Measurements from ENCODE around the gene CENPK.
"Not testable (repeated sequence)": the region's sequence is repeated elsewhere in the genome, so short reads cannot be mapped to it uniquely, and the experiment has no call there.

The CENPK gene, protein sequence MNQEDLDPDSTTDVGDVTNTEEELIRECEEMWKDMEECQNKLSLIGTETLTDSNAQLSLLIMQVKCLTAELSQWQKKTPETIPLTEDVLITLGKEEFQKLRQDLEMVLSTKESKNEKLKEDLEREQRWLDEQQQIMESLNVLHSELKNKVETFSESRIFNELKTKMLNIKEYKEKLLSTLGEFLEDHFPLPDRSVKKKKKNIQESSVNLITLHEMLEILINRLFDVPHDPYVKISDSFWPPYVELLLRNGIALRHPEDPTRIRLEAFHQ

DNA sequence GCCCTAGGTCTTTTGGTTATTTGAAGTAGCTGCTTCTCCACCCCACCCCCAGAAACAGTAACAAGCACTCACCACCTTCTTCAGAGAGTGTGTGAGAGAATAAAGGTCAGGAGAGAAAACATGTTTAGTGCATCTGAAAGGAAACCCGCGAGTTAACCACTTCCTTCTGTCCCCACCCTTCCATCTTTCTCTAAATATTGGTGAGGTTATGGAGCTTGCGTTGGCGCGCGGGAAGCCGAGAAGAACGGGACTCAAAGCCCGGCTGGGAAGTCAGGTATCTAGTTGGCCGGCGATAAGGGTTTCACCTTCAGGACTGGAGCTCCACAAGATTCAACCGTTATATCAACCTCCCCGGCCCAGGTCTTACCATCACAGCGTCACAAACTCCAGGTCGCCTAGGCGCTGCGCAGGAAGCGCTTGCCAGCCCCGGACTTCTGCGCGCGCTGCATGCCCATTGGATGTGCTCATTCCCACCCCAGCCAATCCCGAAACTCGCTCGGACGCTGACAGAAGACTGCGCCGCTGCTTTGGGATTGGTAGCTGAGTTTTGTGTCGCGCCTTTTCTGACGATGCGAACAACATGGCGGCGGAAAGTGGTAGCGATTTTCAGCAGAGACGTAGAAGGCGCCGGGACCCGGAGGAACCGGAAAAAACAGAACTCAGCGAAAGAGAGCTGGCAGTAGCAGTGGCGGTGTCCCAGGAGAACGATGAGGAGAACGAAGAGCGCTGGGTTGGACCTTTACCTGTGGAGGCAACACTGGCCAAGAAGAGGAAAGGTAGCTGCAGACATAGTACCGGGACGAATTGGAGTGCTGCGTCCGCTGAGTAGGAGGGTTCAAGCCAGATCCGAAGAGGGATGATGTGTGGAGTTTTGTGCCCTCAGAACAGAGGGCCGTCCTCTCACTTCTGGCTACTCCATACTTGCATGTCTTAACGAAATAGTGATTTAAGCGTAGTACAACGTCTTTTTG, at the start of gene CENPK, which contains the start of gene PPWD1:
CENPK (minus strand) TSS at position 438 of the 971 bp plus-strand sequence. CDS start 8,261 bp downstream, outside the sequence.
PPWD1 (plus strand) TSS at position 566 of the 971 bp plus-strand sequence; CDS start at position 581, 15 bp downstream.
- DNase-seq, result peak; percentile 59

DNA sequence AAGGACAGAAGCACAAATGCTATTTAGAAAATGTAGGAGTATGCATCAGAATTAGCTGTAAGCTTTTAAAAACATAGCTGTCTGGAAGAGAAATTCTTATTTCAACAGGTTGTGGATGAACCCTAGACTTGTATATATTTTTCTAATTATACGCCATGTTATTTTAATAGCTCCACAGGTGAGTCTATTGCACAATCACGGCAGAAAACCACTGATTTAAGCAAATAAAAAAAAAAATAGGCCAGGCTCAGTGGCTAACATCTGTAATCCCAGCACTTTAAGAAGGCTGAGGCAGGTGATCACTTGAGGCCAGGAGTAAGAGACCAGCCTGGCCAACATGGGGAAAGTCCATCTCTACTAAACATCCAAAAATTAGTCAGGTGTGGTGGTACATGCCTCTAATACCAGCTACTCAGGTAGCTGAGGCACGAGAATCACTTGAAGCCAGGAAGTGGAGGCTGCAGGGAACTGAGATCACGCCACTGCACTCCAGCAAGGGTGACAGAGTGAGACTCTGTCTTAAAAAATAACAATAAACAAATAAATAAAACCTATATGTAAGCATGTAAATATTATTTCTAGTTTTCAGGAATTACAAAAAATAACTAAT, 49.4 kb upstream of the CENPK start:
- no peak for DNase-seq

DNA sequence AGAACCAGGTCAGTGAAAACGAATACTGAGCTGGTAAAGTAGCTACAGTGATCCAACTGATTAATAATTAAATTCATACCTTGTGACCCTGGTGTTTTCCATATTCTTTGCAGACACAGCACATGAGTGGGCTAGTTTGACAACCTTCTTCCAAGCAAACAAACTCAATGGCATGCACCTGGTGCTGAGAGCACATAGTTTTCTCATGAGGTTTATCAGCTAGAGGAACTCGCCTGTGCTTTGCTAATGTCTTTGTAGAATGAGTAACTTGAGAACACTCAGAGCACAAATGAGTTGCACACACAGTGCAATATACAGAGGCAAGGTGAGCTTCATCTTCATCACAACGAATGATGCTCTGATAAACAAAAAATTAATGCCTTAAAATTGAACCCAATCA, 48.6 kb upstream of the CENPK start:
- no peak for DNase-seq

DNA sequence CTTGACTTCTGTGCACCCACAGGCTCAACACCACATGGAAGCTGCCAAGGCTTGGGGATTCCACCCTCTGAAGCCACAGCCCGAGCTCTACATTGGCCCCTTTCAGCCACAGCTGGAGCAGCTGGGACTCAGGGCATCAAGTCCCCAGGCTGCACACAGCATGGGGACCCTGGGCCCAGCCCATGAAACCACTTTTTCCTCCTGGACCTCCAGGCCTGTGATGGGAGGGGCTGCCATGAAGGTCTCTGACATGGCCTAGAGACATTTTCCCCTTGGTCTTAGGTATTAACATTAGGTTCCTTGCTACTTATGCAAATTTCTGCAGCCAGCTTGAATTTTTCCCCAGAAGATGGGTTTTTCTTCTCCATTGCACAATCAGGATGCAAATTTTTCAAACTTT, 38.8 kb upstream of the CENPK start:
- DNase-seq, result not testable (repeated sequence)

DNA sequence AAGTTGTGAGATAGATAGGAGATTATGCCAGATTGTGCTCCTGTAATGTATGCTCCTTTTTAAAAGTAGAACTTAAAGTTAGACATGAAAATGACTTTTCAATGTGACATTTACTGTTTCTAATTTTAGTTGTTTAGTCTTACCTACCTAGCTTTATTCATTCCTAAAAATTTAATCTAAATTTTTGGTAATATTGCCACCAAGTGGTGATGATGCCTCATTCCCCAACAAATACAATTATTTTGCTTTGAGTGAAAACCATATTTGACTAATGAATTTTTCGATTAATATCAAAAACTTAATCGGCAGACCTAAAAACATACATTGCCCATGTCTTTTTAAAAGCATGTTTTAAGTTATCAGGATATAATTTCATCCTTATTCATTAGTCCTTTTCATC, 25.7 kb upstream of the CENPK start:
- DNase-seq, result no peak

DNA sequence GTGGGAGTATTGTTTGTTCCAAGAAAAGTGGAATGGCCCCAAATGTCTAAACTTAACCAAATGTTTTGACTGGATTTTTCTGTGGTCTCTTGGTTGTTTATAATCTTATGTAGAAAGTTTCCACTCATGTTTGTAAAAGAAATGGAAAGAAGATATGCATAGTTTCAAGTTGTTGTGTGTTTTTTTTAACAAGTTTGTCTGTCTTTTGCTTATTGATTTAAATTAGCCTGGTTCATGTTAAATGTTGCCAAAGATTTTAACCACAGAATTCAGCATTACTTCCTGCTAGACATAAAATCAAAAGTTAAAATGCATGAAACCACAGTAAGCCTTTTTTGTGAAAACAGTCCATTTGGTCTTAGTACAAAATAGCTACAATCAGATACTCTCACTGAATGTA, 14.2 kb upstream of the CENPK start:
- DNase-seq, result no peak

DNA sequence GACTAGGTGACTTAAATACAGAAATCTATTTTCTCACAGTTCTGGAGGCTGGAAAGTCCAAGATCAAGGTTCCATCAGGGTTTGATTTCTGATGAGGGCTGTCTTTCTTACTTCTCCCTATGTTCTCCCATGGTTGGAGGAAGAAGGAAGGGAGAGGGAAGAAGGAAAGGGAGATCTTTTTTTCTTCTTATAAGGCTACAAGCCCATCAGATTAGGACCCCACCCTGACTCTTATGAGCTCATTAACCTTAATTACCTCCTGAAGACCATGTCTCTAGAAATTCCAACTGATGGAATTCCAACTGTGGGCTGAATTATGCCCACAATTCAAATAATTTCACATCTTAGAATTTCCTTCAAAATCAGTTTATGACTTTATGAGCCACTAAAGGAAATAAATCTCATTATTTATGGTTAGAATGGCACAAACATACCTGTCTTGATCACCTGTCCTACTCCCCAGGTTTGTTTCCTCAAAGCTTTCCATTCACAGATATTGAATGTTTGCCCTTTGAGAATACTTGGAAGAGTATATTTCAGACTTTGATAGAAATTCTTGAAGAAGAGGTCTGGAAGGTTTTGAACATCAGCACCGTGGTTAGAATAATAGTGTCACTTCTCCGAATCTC, 7.7 kb upstream of the CENPK start:
- DNase-seq, result no peak

DNA sequence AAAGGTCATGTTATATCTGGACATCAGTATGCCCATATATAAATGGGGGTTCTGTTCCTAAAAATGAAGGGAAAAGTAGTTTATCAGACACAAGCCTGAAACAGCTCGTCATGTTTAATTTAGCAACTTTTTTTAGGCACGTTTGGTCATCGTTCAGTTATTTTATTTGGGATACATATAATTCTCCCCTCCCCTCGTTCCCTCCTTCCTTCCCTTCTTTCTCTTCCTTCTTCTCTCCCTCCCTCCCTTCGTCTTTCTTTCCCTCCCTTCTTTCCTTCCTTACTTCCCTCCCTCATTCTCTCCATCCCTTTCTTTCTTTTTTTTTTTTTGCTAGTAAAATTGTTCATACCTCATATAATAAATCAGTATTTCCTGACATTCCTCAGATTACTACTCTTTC, 3.5 kb upstream of the CENPK start:
- DNase-seq, result no peak

DNA sequence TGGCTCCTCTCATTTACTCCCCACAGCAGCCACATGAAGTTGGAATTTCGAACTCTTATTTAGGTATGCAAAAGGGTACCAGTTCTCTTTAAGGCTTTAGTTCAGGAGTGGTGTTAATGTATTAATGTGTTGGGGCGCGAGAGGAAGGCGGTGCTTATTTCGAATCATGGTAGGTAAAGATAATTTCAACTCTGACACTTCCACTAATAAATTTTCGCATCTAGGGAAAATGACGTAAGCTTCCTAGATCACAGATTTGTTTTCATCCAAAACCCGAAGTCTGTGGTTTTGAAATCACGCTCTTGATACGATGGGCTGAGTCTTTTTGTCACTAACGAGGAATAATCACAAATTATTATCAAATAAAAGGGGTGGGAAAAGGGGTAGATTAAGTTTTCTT, 809 bp upstream of the CENPK start:
- no peak for DNase-seq

DNA sequence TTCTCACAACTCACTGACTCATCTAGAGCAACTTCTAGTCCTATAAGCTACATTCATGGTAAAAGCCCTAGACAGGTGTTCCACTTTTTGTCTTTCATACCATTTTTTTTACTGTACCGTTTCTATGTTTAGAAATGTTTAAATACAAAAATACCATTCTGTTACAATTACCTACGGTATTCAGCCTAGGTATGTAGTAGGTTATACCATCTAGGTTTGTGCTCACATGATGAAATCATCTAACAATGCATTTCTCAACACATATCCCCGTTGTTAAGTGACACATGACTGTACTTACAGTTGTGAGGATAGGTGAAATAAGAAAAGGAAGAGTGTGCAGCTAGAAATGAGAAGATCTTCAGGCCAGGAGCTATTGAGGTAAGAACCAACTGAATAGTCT, 6.2 kb downstream of the CENPK start:
- no peak for DNase-seq

DNA sequence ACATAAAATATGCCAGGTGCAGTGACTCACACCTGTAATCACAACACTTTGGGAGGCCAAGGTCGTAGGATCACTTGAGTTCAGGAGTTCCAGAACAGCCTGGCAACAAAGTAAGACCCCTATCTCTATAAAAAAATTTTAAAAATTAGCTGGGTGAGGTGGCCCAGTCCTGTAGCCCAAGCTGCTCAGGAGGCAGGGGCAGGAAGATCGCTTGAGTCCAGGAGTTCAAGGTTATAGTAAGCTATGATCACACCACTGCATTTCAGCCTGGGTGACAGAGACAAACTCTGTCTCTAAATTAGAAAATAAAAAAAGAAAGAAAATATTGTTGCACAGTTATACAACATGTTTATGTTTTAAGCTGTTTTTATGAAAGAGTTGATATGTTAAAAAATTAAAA, 6.8 kb downstream of the CENPK start:
- no peak for DNase-seq

DNA sequence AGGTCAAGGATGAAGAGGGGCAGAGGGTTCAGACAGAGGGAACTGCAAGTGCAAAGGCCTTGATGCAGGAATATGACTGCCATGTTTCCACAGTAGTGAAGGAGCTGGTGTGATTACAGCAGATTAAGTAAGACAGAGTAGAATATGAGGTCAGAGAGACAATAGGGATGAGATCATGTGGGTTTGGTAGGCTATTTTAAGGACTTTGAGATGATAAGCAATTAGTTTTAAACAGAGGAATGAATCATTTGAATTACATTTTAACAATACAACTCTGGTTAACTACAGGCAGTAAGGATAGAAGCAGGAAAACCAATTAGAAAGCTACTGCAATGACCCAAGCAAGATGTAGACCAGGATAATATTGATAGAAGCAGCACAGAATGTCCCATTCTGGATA, 7.7 kb downstream of the CENPK start:
- no peak for DNase-seq

DNA sequence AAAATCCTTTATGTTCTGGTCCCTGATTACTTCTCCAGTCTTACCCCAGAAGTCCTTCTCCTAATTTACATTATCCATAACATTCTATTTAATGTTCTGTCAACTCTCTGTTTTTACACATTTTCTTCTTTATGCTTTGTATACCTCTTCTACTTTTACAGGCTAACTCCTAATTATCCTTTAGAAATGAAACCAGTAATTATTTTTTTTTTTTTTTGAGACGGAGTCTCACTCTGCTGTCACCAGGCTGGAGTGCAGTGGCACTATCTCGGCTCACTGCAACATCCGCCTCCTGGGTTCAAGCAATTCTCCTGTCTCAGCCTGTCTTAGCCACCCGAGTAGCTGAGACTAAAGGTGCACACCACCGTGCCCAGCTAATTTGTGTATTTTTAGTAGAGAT, 9.0 kb downstream of the CENPK start:
- no peak for DNase-seq

DNA sequence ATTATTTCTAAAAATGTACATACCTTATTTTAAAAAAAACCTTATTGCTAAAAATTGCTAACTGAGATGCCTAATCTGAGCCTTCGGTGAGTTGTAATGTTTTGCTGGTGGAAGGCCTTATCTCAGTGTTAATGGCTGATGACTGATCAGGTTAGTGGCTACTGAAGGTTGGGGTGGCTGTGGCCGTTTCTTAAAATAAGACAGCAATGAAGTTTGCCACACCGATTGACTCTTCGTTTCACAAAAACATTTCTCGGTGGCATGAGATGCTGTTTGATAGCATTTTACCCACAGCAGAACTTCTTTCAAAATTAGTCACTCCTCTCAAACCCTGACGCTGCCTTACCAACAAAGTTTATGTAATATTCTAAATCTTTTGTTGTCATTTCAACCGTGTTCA, 14.7 kb downstream of the CENPK start:
- DNase-seq, result no peak

DNA sequence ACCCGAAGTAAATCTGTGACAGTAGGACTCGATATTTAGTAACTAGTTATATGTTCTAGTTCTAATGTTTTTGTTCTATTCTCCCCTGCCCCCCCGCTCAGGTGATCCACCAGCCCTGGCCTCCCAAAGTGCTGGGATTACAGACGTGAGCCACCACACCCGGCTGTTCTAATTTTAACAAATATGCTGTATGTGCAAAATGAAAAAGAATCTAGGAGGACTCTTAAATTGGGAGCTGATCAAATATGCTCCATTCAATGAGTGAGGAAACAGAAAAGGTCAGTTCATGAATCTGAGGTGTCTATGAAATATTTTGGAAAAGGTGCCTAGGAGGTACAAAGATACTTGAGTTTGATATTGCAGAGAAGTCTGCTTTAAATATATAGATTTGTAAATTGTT, 16.8 kb downstream of the CENPK start:
- no peak for DNase-seq

DNA sequence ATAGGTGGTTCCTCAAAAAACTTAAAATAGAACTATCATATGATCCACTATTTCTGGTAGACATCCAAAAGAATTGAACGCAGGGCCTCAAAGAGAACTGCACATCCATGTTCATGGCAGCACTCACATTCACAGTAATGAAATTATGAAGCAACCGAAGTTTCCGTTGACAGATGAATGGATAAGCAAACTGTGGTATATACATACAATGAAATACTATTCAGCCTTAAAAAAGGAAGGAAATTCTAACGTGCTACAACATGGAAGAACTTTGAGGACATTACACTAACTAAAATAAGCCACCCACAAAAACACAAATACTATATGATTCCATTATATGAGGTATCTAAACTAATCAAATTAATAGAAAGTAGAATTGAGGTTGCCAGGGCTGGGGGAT, 18.5 kb downstream of the CENPK start:
- DNase-seq, result no peak

DNA sequence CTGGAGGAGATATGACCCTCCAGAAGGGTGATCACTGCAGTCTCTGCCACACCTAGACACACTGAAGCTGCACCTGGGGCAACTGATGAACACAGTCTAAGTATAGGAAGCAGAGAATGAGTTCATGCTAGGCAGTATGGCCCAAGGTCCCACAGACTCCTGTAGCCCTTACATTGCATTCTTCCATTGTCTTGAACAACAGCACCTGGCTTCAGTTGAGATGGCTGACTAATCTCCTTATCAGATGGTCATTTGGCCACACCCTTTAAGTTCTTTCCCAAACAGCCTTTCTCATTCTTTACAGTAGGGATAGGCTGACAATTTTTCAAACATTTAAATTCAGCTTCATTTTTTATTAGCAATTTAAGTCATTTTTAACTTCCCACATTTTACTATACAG, 23.1 kb downstream of the CENPK start:
- DNase-seq, result no peak

DNA sequence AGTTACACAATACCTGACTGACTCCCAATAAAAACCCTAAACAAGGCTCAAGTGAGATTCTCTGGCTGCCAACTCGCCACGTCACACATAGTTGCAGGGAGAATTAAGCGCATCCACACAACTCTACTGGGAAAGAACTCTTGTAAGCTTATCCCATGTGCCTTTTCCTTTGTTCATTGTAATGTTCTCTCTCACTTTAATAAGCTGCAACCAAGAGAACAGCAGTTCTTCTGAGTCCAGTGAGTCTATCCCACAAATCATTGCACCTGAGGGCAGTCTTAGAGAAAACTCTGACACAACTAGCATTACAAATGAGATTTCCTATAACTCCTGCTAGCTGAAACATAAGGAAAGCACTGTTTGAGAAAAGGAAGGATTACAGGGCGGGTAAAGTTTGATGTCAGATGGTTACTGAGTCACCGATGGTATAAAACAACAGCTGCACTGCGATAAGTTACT, 27.4 kb downstream of the CENPK start:
- no peak for DNase-seq

DNA sequence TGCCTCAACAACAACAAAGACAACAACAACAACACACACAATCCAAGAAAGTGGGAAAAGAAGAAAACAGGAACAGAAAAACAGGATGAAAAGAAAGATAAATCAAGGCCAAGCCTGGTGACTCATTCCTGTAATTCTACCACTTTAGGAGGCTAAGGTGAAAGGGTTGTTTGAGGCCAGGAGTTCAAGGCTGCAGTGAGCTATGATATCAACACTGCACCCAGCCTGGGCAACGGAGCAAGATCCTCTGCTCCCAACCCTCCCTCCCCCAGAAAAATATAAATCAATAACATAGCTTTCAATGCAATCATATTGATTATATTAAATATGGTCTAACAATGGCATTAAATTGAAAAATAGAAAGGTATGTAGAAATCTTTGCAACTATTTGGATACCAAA, 32.1 kb downstream of the CENPK start:
- no peak for DNase-seq

DNA sequence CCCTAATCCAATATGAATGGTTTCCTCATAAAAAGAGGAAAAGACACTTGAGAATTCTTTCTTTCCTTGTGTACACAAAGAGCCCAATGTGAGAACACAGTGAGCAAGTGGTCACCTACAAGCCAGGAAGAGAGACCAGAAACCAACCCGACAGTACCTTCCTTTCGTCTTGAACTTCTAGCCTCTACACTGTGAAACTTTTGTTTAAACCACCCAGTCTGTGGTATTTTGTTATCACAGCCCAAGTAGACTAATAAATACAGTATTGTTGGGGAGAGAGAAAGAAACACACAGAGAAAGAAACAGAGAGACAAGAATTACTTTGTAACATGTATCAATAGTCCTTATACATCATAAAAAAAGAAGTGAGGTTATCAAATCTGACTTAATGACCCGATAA, 37.2 kb downstream of the CENPK start:
- DNase-seq, result no peak

DNA sequence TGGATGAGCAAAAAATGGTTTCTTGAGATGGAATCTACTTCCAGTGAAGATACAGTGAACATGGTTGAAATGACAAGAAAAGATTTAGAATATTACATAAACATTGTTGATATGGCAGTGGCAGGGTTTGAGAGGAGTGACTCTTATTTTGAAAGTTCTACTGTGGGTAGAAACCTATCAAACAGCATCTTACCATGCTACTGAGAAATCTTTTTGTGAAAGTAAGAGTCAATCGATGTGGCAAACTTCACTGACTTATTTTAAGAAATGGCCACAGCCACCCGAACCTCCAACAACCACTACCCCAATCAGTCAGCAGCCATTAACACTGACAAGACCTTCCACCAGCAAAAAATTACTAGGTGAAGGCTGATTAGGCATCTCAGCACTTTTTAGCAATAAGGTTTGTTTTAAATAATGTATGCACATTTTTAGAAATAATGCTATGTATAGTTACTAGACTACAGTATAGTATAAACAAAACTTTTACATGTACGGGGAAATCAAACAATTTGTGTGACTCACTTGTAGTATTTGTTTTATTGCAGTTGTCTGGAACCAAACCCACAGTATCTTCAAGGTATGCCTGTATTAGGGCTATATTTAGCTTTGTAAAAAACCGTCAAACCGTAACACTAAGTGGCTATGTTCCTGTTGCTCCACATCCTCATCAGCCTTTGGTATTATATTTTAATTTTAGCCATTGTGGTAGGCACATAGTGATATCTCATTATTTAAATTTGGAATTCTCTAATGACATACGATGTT, 50.6 kb downstream of the CENPK start:
- no peak for DNase-seq

DNA sequence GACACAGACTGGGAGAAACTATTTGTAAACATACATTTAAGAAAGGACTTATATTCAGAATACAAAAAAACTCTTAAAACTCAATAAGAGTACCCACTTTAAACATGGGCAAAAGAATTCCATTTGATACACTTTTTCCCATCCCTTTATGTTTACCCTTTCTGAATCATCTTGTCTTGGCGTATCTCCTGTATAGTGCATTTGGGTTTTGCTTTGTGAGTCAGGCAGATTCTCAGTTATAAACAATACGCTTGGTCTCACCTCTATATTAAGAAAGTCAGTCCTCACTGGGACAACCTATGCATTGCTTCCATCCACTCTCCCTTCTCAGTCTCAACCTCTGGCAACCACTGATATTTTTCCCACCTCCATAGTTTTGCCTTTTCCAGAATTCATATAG, 54.0 kb downstream of the CENPK start:
- DNase-seq, result no peak
